Measurements from ENCODE around the gene PHACTR4. TPM values are rescaled to one million over a fixed set of nuclear protein-coding genes. Genes with fewer than 3 reads are reported as not detected.
"Not testable (repeated sequence)": the region's sequence is repeated elsewhere in the genome, so short reads cannot be mapped to it uniquely, and the experiment has no call there.

The PHACTR4 gene
- total and polyA plus RNA-seq, 10 of the 15 experiments (the other 5 are each of a cell fraction or from before 2014, with no cell fraction given), result 8.9 to 34.2 (median 12.5) TPM

DNA sequence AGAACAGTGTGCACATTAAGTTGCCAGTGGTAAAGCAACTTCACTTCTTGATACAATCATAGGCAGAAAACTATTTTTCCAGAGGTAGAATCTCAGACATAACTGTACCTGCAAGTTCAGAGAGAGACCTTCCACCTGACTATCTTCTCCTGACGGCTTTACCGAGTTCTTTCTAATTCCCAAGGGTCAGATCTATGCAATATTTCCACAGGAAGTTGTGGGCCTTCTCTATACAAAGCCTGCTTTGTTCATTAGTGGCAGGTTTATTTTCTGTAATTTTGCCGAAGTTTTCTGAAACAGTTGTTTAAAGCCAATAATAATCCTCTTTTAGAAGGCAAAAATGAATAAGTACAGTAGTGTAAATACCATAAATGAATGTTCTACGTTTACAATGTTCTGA, 78.1 kb downstream of the PHACTR4 start:
- ChIA-PET RAD21 (ENCODE audit: unreplicated experiment) (no interaction called here), POLR2A (interaction anchor here (1.1 kb wide), 1 partner anchor 32 kb away, joined by 3 read pairs; no protein-coding TSS in a partner anchor), CTCF (interaction anchor here (1.4 to 1.5 kb wide), 2 partner anchors 11 to 14 kb away, joined by 3 to 4 read pairs; no protein-coding TSS in a partner anchor), SMC1A (ENCODE audit: uncharacterized antibody, unreplicated experiment) (no interaction called here)
- FAIRE-seq, result no peak
- H4K20me1 ChIP-seq (ENCODE audit: control insufficient read depth, insufficient read depth), result no peaks in the 10 kb centered on the region
- intact Hi-C loops (cut with micrococcal nuclease; ENCODE audit: unreplicated experiment) (no loop called here), in situ Hi-C loops (cut with MboI) (no loop called here)
- TF ChIP-seq ZSCAN29 (IDR thresholded peaks at IDR 0.05), result no peak
- no peak for TF ChIP-seq SMC3 (IDR thresholded peaks at IDR 0.05; ENCODE audit: borderline replicate concordance, low read length)
- no peak for TF ChIP-seq NKRF (conservative IDR thresholded peaks at IDR 0.05)
- peak; percentile 71 for TF ChIP-seq MEF2B (IDR thresholded peaks at IDR 0.05; ENCODE audit: partially characterized antibody, poor library complexity, severe bottlenecking)
- no peak for TF ChIP-seq YBX1 (IDR thresholded peaks at IDR 0.05)
- 16% methylated on average over 4 of the region's 4 CpGs for WGBS (ENCODE audit: insufficient coverage, insufficient replicate concordance, low lambda C conversion rate, missing lambda C conversion rate)
- no peaks in the 10 kb centered on the region for H3K27me3 ChIP-seq (replicated peaks in 1 of 2; ENCODE audit: control insufficient read depth in 2 of 2, insufficient read depth in 2 of 2, low read length in 1 of 2)
- no peak for ATAC-seq
- H3K36me3 ChIP-seq (ENCODE audit: control insufficient read depth in 2 of 2, insufficient read depth in 2 of 2, low read length in 1 of 2), result no peaks in the 10 kb centered on the region; a peak in 2 of 4 replicates
- H3K4me3 ChIP-seq, result no peak overlapping the region
- peaks cover 21% of the 10 kb centered on the region for H3K4me1 ChIP-seq (ENCODE audit: control insufficient read depth, insufficient read depth, low read length)
- H3K27ac ChIP-seq (ENCODE audit: control insufficient read depth, insufficient read depth), result peak overlapping the region; percentile 50; the same call in 1 of the 2 replicates
- no peak overlapping the region for H3K9ac ChIP-seq (ENCODE audit: control insufficient read depth, insufficient read depth, low read length)
- H3K9me3 ChIP-seq (replicated peaks; ENCODE audit: control insufficient read depth, insufficient read depth, low read length), result no peaks in the 10 kb centered on the region
- H3K4me2 ChIP-seq (ENCODE audit: control insufficient read depth, insufficient read depth), result no peak overlapping the region
- H3K79me2 ChIP-seq (ENCODE audit: control insufficient read depth, insufficient read depth, low read length), result peaks cover 2% of the 10 kb centered on the region; the same call in 1 of the 2 replicates
- peak overlapping the region; percentile 12; the same call in 1 of the 2 replicates for H2AFZ ChIP-seq (ENCODE audit: control insufficient read depth, low read depth, low read length)
- no peak for DNase-seq (ENCODE audit: low read depth, low spot score)
- BruUV-seq (replicated peaks), result no TSS peak

DNA sequence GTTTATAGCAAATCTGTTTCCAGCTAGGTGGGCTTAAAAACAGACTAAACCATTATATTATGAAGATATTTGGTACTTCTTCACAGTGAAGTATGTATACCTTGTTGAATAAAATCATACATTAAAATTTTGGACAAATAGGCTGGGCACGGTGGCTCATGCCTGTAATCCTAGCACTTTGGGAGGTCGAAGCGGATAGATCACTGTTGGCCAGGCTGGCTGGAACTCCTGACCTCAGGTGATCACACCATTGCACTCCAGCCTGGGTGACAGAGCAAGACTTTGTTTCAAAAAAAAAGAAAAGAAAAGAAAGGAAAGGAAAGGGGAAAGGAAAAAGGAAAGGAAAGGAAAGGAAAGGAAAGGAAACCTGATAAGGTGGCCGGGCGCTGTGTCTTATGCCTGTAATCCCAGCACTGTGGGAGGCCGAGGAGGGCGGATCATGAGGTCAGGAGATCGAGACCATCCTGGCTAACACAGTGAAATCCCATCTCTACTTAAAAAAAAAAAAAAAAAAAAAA, 78.6 kb downstream of the PHACTR4 start:
- in situ Hi-C loops (cut with MboI); BruUV-seq (replicated peaks): not testable (repeated sequence)

More for the DNA sequence above, 78.6 kb downstream of the PHACTR4 start:
- H3K4me2 ChIP-seq (ENCODE audit: control insufficient read depth, insufficient read depth); H3K79me2 ChIP-seq (ENCODE audit: control insufficient read depth, insufficient read depth, low read length); intact Hi-C loops (cut with micrococcal nuclease; ENCODE audit: unreplicated experiment); H3K9ac ChIP-seq (ENCODE audit: control insufficient read depth, insufficient read depth, low read length); POLR2A ChIA-PET; DNase-seq (ENCODE audit: low read depth, low spot score); H3K27me3 ChIP-seq (replicated peaks in 1 of 2; ENCODE audit: control insufficient read depth in 2 of 2, insufficient read depth in 2 of 2, low read length in 1 of 2); SMC1A ChIA-PET (ENCODE audit: uncharacterized antibody, unreplicated experiment); H3K4me3 ChIP-seq; FAIRE-seq; RAD21 ChIA-PET (ENCODE audit: unreplicated experiment); H2AFZ ChIP-seq (ENCODE audit: control insufficient read depth, low read depth, low read length); ATAC-seq; H4K20me1 ChIP-seq (ENCODE audit: control insufficient read depth, insufficient read depth); H3K36me3 ChIP-seq (ENCODE audit: control insufficient read depth in 2 of 2, insufficient read depth in 2 of 2, low read length in 1 of 2); H3K9me3 ChIP-seq (replicated peaks; ENCODE audit: control insufficient read depth, insufficient read depth, low read length): not testable (repeated sequence)
- H3K27ac ChIP-seq (ENCODE audit: control insufficient read depth, insufficient read depth), result peak overlapping the region; percentile 50; the same call in 1 of the 2 replicates
- H3K4me1 ChIP-seq (ENCODE audit: control insufficient read depth, insufficient read depth, low read length), result peaks cover 21% of the 10 kb centered on the region
- CTCF ChIA-PET, result interaction anchor here (1.4 to 1.5 kb wide), 2 partner anchors 12 to 15 kb away, joined by 3 to 4 read pairs; no protein-coding TSS in a partner anchor
- WGBS (ENCODE audit: insufficient coverage, insufficient replicate concordance, low lambda C conversion rate, missing lambda C conversion rate), result 97% methylated on average over 8 of the region's 8 CpGs
